PC-3 (cell line): ENCODE data around the gene ABLIM2. TPM values are rescaled to one million over a fixed set of nuclear protein-coding genes. Genes with fewer than 3 reads are reported as not detected.

ENCODE experiments used
- ATAC-seq: fragments of 200-7000 bp; cut with Tn5 transposase; 2 replicates; pipeline ENCODE4 v1.9.1; 2020; ENCODE audit warnings: mild to moderate bottlenecking, moderate library complexity
- BruUV-seq: library from RNA; stranded (reverse); fragments of 400-500 nt; replicated peaks from 2 replicates; lab custom pipeline; 2021; lab: Mats Ljungman, UMichigan
- CTCF ChIA-PET: fragments of 300-600 bp; sonication (Branson Sonifier 250); formaldehyde crosslinking; loops from one replicate; lab custom pipeline; 2022; ENCODE audit warnings: antibody characterized with exemption; lab: Charles Lee
- POLR2A ChIA-PET: fragments of 300-600 bp; sonication (Branson Sonifier 250); formaldehyde crosslinking; loops from one replicate; lab custom pipeline; 2022; ENCODE audit warnings: antibody characterized with exemption; ENCODE audit not compliant: unreplicated experiment; lab: Charles Lee
- DNase-seq: peaks from one replicate; pipeline ENCODE4 v3.0.0-alpha.2; 2015
- H2AFZ ChIP-seq: fragments of 300-600 bp; sonication (generic); 2 replicates; pipeline ENCODE4 v1.6.0; 2016; ENCODE audit warnings: antibody characterized with exemption, low read length
- H3F3A ChIP-seq: fragments of 300-600 bp; sonication (generic); one replicate; pipeline ENCODE4 v1.6.0; 2017; ENCODE audit warnings: antibody characterized with exemption, low read length, control low read depth, mild to moderate bottlenecking; ENCODE audit not compliant: unreplicated experiment
- H3K27ac ChIP-seq: fragments of 300-600 bp; sonication (generic); 2 replicates; pipeline ENCODE4 v1.5.1; 2016; ENCODE audit warnings: mild to moderate bottlenecking, low read length
- H3K27me3 ChIP-seq: fragments of 300-600 bp; sonication (generic); 2 replicates; pipeline ENCODE4 v1.6.1; 2016; ENCODE audit warnings: low read length, mixed read lengths
- H3K36me3 ChIP-seq: fragments of 300-600 bp; sonication (generic); 2 replicates; pipeline ENCODE4 v1.6.1; 2016; ENCODE audit warnings: low read depth, mixed run types, low read length, mixed read lengths
- H3K4me1 ChIP-seq: fragments of 300-600 bp; sonication (generic); 2 replicates; pipeline ENCODE4 v1.5.1; 2016; ENCODE audit warnings: low read length; ENCODE audit not compliant: insufficient read depth
- H3K4me2 ChIP-seq: fragments of 300-600 bp; sonication (generic); 2 replicates; pipeline ENCODE4 v1.6.0; 2016; ENCODE audit warnings: low read length
- H3K4me3 ChIP-seq: fragments of 300-600 bp; sonication (generic); 2 replicates; pipeline ENCODE4 v1.5.1; 2016; ENCODE audit warnings: mild to moderate bottlenecking, low read length, mixed read lengths
- H3K79me2 ChIP-seq: fragments of 300-600 bp; sonication (generic); 2 replicates; pipeline ENCODE4 v1.6.1; 2017; ENCODE audit warnings: low read length, mixed read lengths
- H3K9ac ChIP-seq: fragments of 300-600 bp; sonication (generic); 2 replicates; pipeline ENCODE4 v1.6.0; 2016; ENCODE audit warnings: mild to moderate bottlenecking, low read length
- H3K9me2 ChIP-seq: fragments of 300-600 bp; sonication (generic); replicated peaks from 2 replicates; pipeline ENCODE4 v1.6.1; 2016; ENCODE audit warnings: mixed run types, low read length, mixed read lengths
- H3K9me3 ChIP-seq: fragments of 300-600 bp; sonication (generic); 2 replicates; pipeline ENCODE4 v1.6.1; 2016; ENCODE audit warnings: low read length, mixed read lengths
- H4K20me1 ChIP-seq: fragments of 300-600 bp; sonication (generic); 2 replicates; pipeline ENCODE4 v1.6.1; 2016; ENCODE audit warnings: low read length, mixed read lengths
- CTCF ChIP-seq: fragments of 300-600 bp; sonication (generic); conservative IDR thresholded peaks from 2 replicates; pipeline ENCODE4 v1.5.1; 2017; ENCODE audit warnings: antibody characterized with exemption, low read depth, mild to moderate bottlenecking, low read length
- EZH2 ChIP-seq: fragments of 300-600 bp; sonication (generic); IDR thresholded peaks from one replicate; pipeline ENCODE4 v1.6.1; 2017; ENCODE audit warnings: antibody characterized with exemption, mild to moderate bottlenecking, low read length; ENCODE audit not compliant: unreplicated experiment
- EZH2phosphoT487 ChIP-seq: fragments of 300-600 bp; sonication (generic); IDR thresholded peaks from 2 replicates; pipeline ENCODE4 v1.6.1; 2018; ENCODE audit warnings: mild to moderate bottlenecking, antibody characterized with exemption, low read length, borderline replicate concordance
- intact Hi-C: fragments of 100-400 bp; cut with micrococcal nuclease; formaldehyde crosslinking; loops from 2 replicates; pipeline ENCODE4 v1.9.0; 2023
- total RNA-seq: library from RNA; depleted of rRNA; stranded (reverse); fragments of >200 nt; gene quantifications from 2 replicates; pipeline ENCODE4 v1.2.3, GENCODE V29; 2014

The ABLIM2 gene
- total RNA-seq, 1 experiment from 2014 or later: 3.2 TPM

DNA sequence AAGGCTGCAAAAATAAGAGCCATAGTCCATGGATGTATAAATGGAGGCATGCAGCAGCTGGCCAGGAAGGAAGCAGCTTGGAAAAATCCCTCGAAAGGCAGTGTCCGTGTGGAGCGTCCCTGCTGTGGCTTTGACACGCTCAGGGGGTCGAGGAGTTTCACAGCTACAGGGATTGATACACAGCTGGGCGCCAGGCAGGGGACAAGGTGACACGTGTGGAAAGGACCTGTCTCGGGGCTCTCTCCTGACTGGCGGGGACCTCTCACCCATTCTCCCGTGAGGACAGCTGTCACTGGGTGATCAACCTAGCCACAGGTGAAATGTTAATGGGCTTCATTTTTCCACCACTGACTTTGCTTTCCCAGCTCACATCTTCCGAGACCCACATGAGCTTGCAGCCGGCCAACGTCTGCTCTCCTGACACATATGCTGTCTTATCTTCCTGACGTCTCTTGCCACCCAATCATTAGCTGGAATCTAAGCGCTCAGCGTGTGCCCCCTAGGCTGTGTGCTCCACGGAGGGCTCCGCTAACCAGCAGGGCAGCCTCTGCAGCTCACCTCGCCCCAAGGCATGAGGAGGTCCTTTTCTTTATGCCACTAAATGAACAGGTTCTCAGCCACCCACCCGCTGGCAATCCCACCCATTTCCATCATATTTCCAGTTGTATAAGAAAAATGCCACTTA, 129.6 kb downstream of the ABLIM2 start:
- intact Hi-C loops: no loop called here
- ChIA-PET CTCF (no interaction called here), POLR2A (no interaction called here)

GRCh38 chr4:8028368-8028767, 130.2 kb downstream of the ABLIM2 start:
- H3K27me3 ChIP-seq: no peaks in the 10 kb centered on the region

More for the DNA sequence above, 129.6 kb downstream of the ABLIM2 start:
- Histone ChIP-seq H3K4me1 (no peaks in the 10 kb centered on the region), H3K9ac (no peak overlapping the region), H3K27me3 (no peaks in the 10 kb centered on the region), H2AFZ (no peak overlapping the region), H4K20me1 (no peaks in the 10 kb centered on the region), H3K4me2 (no peak overlapping the region), H3K9me2 (no peaks in the 10 kb centered on the region), H3K4me3 (no peak overlapping the region), H3K27ac (no peak overlapping the region), H3K9me3 (no peaks in the 10 kb centered on the region), H3K36me3 (no peaks in the 10 kb centered on the region), H3K79me2 (no peaks in the 10 kb centered on the region), H3F3A (no peaks in the 10 kb centered on the region)
- no TSS peak for BruUV-seq
- ATAC-seq (no peak), DNase-seq (no peak)
- TF ChIP-seq CTCF (no peak), EZH2 (no peak), EZH2phosphoT487 (no peak)

More at GRCh38 chr4:8028368-8028767, 130.2 kb downstream of the ABLIM2 start:
- H3K9me2 ChIP-seq: no peaks in the 10 kb centered on the region
- H3K4me2 ChIP-seq: no peak overlapping the region
- H2AFZ ChIP-seq: no peak overlapping the region
- H3K9me3 ChIP-seq: no peaks in the 10 kb centered on the region
- POLR2A ChIA-PET: no interaction called here
- DNase-seq (no peak), ATAC-seq (no peak)
- no peaks in the 10 kb centered on the region for H3K79me2 ChIP-seq
- H3K4me1 ChIP-seq: no peaks in the 10 kb centered on the region
- no peak overlapping the region for H3K4me3 ChIP-seq
- H3K9ac ChIP-seq: no peak overlapping the region
- BruUV-seq: no TSS peak
- no peaks in the 10 kb centered on the region for H3F3A ChIP-seq
- CTCF ChIA-PET: no interaction called here
- no peak overlapping the region for H3K27ac ChIP-seq
- intact Hi-C loops: no loop called here
- H4K20me1 ChIP-seq: no peaks in the 10 kb centered on the region
- H3K36me3 ChIP-seq: no peaks in the 10 kb centered on the region
- no peak for TF ChIP-seq CTCF
- no peak for TF ChIP-seq EZH2phosphoT487
